H1 (cell line): ENCODE measurements around the gene ENTPD6. TPM values are rescaled to one million over a fixed set of nuclear protein-coding genes. Genes with fewer than 3 reads are reported as not detected.

Experiments
- CTCF ChIA-PET: fragments of 300-600 bp; sonication (Branson Sonifier 250); formaldehyde crosslinking; loops from one replicate; lab custom pipeline; 2021; ENCODE audit not compliant: partially characterized antibody; lab: Charles Lee
- POLR2A ChIA-PET: fragments of 300-600 bp; sonication (Branson Sonifier 250); formaldehyde crosslinking; loops from one replicate; lab custom pipeline; 2021; ENCODE audit warnings: inconsistent platforms; ENCODE audit not compliant: partially characterized antibody; lab: Charles Lee
- DNase-seq, 2 experiments: peaks; one replicate each; pipeline versions ENCODE4 v3.0.0 to v3.0.0-alpha.2; 2010 to 2022; ENCODE audit warnings: low spot score in 2 of 2, low read depth in 1 of 2, mixed read lengths in 1 of 2
- FAIRE-seq: peaks from 2 replicates; lab custom pipeline; 2011; peaks lifted over from hg19 to GRCh38; lab: Jason Lieb, UNC
- H2AFZ ChIP-seq: 2 replicates; pipeline ENCODE4 v1.8.1; 2012; ENCODE audit warnings: low read length, inconsistent platforms
- H2AK5ac ChIP-seq: 2 replicates; pipeline ENCODE4 v1.6.1; 2013; ENCODE audit warnings: low read depth, low read length
- H2BK120ac ChIP-seq: replicated peaks from 2 replicates; pipeline ENCODE3; 2013; ENCODE audit warnings: low read depth, low read length, inconsistent platforms
- H2BK12ac ChIP-seq: 2 replicates; pipeline ENCODE4 v1.6.1; 2013; ENCODE audit warnings: low read depth, low read length
- H2BK15ac ChIP-seq: 2 replicates; pipeline ENCODE4 v1.6.1; 2013; ENCODE audit warnings: low read length
- H2BK20ac ChIP-seq: 2 replicates; pipeline ENCODE4 v1.6.1; 2013; ENCODE audit warnings: low read length
- H2BK5ac ChIP-seq: 2 replicates; pipeline ENCODE4 v1.6.1; 2013; ENCODE audit warnings: low read depth, low read length
- H3K14ac ChIP-seq: 2 replicates; pipeline ENCODE4 v1.6.1; 2013; ENCODE audit warnings: inconsistent platforms; ENCODE audit not compliant: insufficient read length
- H3K18ac ChIP-seq: 2 replicates; pipeline ENCODE4 v1.6.1; 2013; ENCODE audit warnings: low read length; ENCODE audit errors: extremely low read depth
- H3K23ac ChIP-seq: 2 replicates; pipeline ENCODE4 v1.6.1; 2013; ENCODE audit warnings: inconsistent platforms; ENCODE audit not compliant: insufficient read length
- H3K23me2 ChIP-seq: 2 replicates; pipeline ENCODE4 v1.6.1; 2013; ENCODE audit warnings: low read depth, low read length
- H3K27ac ChIP-seq: 2 replicates; pipeline ENCODE4 v1.6.1; 2011; ENCODE audit warnings: low read depth, low read length, inconsistent platforms
- H3K27me3 ChIP-seq, 4 experiments: replicated peaks in 1 of 4; 1 replicate in 1 of 4; 2 replicates in 3 of 4; pipeline versions ENCODE4 v1.6.1 to v1.8.1; 2011 to 2013; ENCODE audit warnings: low read length in 3 of 4, mild to moderate bottlenecking in 3 of 4, inconsistent platforms in 2 of 4, mixed read lengths in 2 of 4, moderate library complexity in 1 of 4; ENCODE audit not compliant: control insufficient read depth in 3 of 4, insufficient read depth in 3 of 4; ENCODE audit errors: extremely low read depth in 1 of 4
- H3K36me3 ChIP-seq, 4 experiments: 2 replicates each; pipeline versions ENCODE4 v1.6.1 to v1.8.1; 2011 to 2013; ENCODE audit warnings: mild to moderate bottlenecking in 4 of 4, low read length in 3 of 4, moderate library complexity in 2 of 4, control low read depth in 1 of 4, inconsistent platforms in 1 of 4; ENCODE audit not compliant: insufficient read depth in 4 of 4, control insufficient read depth in 2 of 4
- H3K4ac ChIP-seq: replicated peaks from 2 replicates; pipeline ENCODE3; 2013; ENCODE audit warnings: low read length, low read depth, mixed read lengths, inconsistent platforms; ENCODE audit not compliant: insufficient read length
- H3K4me1 ChIP-seq, 4 experiments: replicated peaks in 1 of 4; 1 replicate in 1 of 4; 2 replicates in 3 of 4; pipeline versions ENCODE4 v1.6.1 to v1.8.1; 2011 to 2013; ENCODE audit warnings: low read length in 3 of 4, inconsistent platforms in 2 of 4, mixed read lengths in 1 of 4; ENCODE audit not compliant: insufficient read depth in 4 of 4, control insufficient read depth in 3 of 4
- H3K4me2 ChIP-seq, 2 experiments: 2 replicates each; pipeline versions ENCODE4 v1.6.1 to v1.8.1; 2011 to 2013; ENCODE audit warnings: low read depth in 2 of 2, low read length in 2 of 2, control low read depth in 1 of 2, inconsistent platforms in 1 of 2, mild to moderate bottlenecking in 1 of 2; ENCODE audit not compliant: insufficient read depth in 1 of 2
- H3K4me3 ChIP-seq, 4 experiments: fragments of 200-600, 300-600 bp in 1 of 4; sonication (generic), shearing (Covaris generic), sonication (Bioruptor Twin) in 1 of 4; 2 replicates each; pipeline versions ENCODE4 v1.5.1 to v1.8.1; 2011 to 2016; ENCODE audit warnings: low read length in 4 of 4, low read depth in 3 of 4, control low read depth in 2 of 4, inconsistent platforms in 2 of 4, mild to moderate bottlenecking in 2 of 4, mixed read lengths in 1 of 4, moderate library complexity in 1 of 4; ENCODE audit not compliant: insufficient read depth in 2 of 4; ENCODE audit errors: extremely low read depth in 1 of 4
- H3K56ac ChIP-seq: replicated peaks from 2 replicates; pipeline ENCODE3; 2013; ENCODE audit warnings: low read depth, mild to moderate bottlenecking, mixed read lengths, low read length, inconsistent platforms; ENCODE audit not compliant: insufficient read length
- H3K79me1 ChIP-seq: 2 replicates; pipeline ENCODE4 v1.6.1; 2013; ENCODE audit warnings: low read depth, low read length, control low read depth
- H3K79me2 ChIP-seq, 2 experiments: 2 replicates each; pipeline versions ENCODE4 v1.6.1 to v1.8.1; 2012 to 2013; ENCODE audit warnings: low read length in 2 of 2, mild to moderate bottlenecking in 2 of 2, inconsistent platforms in 1 of 2; ENCODE audit not compliant: insufficient read depth in 2 of 2, control insufficient read depth in 1 of 2
- H3K9ac ChIP-seq, 4 experiments: replicated peaks in 1 of 4; 1 replicate in 1 of 4; 2 replicates in 3 of 4; pipeline versions ENCODE4 v1.6.1 to v1.8.1; 2011 to 2013; ENCODE audit warnings: low read depth in 3 of 4, low read length in 3 of 4, control low read depth in 2 of 4, mild to moderate bottlenecking in 2 of 4, moderate library complexity in 2 of 4, inconsistent platforms in 1 of 4; ENCODE audit errors: extremely low read depth in 1 of 4
- H3K9me3 ChIP-seq, 2 experiments: 2 replicates each; pipeline versions ENCODE4 v1.6.1 to v1.8.1; 2012 to 2013; ENCODE audit warnings: mild to moderate bottlenecking in 2 of 2, moderate library complexity in 2 of 2, control low read depth in 1 of 2, inconsistent platforms in 1 of 2, low read depth in 1 of 2, low read length in 1 of 2, mixed read lengths in 1 of 2; ENCODE audit not compliant: insufficient read depth in 2 of 2
- H4K20me1 ChIP-seq, 2 experiments: replicated peaks in 1 of 2; 2 replicates each; pipeline versions ENCODE3 to v1.8.1; 2011 to 2013; ENCODE audit warnings: inconsistent platforms in 2 of 2, low read length in 2 of 2, mild to moderate bottlenecking in 1 of 2; ENCODE audit not compliant: insufficient read depth in 2 of 2, control insufficient read depth in 1 of 2
- H4K5ac ChIP-seq: 2 replicates; pipeline ENCODE4 v1.6.1; 2013; ENCODE audit warnings: low read length, low read depth, mixed read lengths, inconsistent platforms; ENCODE audit not compliant: insufficient read length
- H4K8ac ChIP-seq: 2 replicates; pipeline ENCODE4 v1.8.0; 2013; ENCODE audit warnings: mild to moderate bottlenecking, moderate library complexity, low read length, inconsistent platforms; ENCODE audit not compliant: insufficient read depth; ENCODE audit errors: extremely low read depth
- H4K91ac ChIP-seq: replicated peaks from 2 replicates; pipeline ENCODE3; 2013; ENCODE audit warnings: low read length, mixed read lengths, inconsistent platforms; ENCODE audit not compliant: insufficient read length
- ASH2L ChIP-seq: fragments of 200-600, 300-600 bp; sonication (generic); IDR thresholded peaks from one replicate; pipeline ENCODE4 v1.7.1; 2017; ENCODE audit warnings: low read length
- ATF3 ChIP-seq: IDR thresholded peaks from 2 replicates; pipeline ENCODE4 v1.6.1; 2011; ENCODE audit warnings: low read depth, mild to moderate bottlenecking, low read length; ENCODE audit not compliant: insufficient read depth
- EGR1 ChIP-seq: IDR thresholded peaks from 2 replicates; pipeline ENCODE4 v1.6.1; 2011; ENCODE audit warnings: low read depth, low read length, borderline replicate concordance
- EP300 ChIP-seq, 2 experiments: IDR thresholded peaks; 1 replicate in 1 of 2; 2 replicates in 1 of 2; pipeline ENCODE4 v1.6.1; 2011 to 2012; ENCODE audit warnings: low read depth in 2 of 2, low read length in 2 of 2, mild to moderate bottlenecking in 2 of 2, borderline replicate concordance in 1 of 2, inconsistent platforms in 1 of 2, moderate library complexity in 1 of 2
- EZH2 ChIP-seq: fragments of 200-600 bp; sonication (generic); IDR thresholded peaks from 2 replicates; pipeline ENCODE4 v1.7.1; 2012; ENCODE audit warnings: low read depth, mild to moderate bottlenecking, moderate library complexity, low read length, inconsistent platforms; ENCODE audit not compliant: severe bottlenecking
- KDM4A ChIP-seq: IDR thresholded peaks from one replicate; pipeline ENCODE4 v1.7.1; 2012; ENCODE audit warnings: low read depth, mild to moderate bottlenecking, moderate library complexity, low read length, inconsistent platforms; ENCODE audit not compliant: severe bottlenecking
- NRF1 ChIP-seq: IDR thresholded peaks from 2 replicates; pipeline ENCODE4 v1.6.1; 2011; ENCODE audit warnings: mild to moderate bottlenecking, low read depth, low read length, improper control_type of control experiment
- RBBP5 ChIP-seq: IDR thresholded peaks from 2 replicates; pipeline ENCODE4 v1.7.1; 2012; ENCODE audit warnings: low read depth, mild to moderate bottlenecking, inconsistent platforms, low read length, moderate library complexity, borderline replicate concordance
- RNF2 ChIP-seq: fragments of 200-900, 300-1000 bp; sonication (generic); IDR thresholded peaks from 2 replicates; pipeline ENCODE4 v1.7.1; 2016; ENCODE audit warnings: borderline replicate concordance, low read depth, mild to moderate bottlenecking, antibody characterized with exemption, low read length; ENCODE audit not compliant: poor library complexity, severe bottlenecking; ENCODE audit errors: missing control alignments
- SIN3A ChIP-seq, 2 experiments: IDR thresholded peaks in 1 of 2; conservative IDR thresholded peaks in 1 of 2; 2 replicates each; pipeline ENCODE4 v1.6.1; 2011 to 2012; ENCODE audit warnings: low read length in 2 of 2, improper control_type of control experiment in 1 of 2, low read depth in 1 of 2, mild to moderate bottlenecking in 1 of 2
- SIRT6 ChIP-seq: IDR thresholded peaks from one replicate; pipeline ENCODE4 v1.7.1; 2012; ENCODE audit warnings: low read length, inconsistent platforms
- SIX5 ChIP-seq: IDR thresholded peaks from 2 replicates; pipeline ENCODE4 v1.6.1; 2011; ENCODE audit warnings: mild to moderate bottlenecking, low read depth, low read length
- ZNF274 ChIP-seq: IDR thresholded peaks from 2 replicates; pipeline ENCODE4 v1.7.0; 2012; ENCODE audit warnings: low read length, borderline replicate concordance; ENCODE audit errors: extremely low read depth
- WGBS, 2 experiments: shearing (Covaris generic) in 1 of 2; methylation state at CpG; one replicate each; pipeline versions ENCODE4 v1.1.6 to v1.1.7; 2013 to 2015; ENCODE audit warnings: low lambda C conversion rate in 2 of 2, mixed read lengths in 2 of 2, inconsistent platforms in 1 of 2, low coverage in 1 of 2, missing lambda C conversion rate in 1 of 2; ENCODE audit not compliant: insufficient replicate concordance in 2 of 2, insufficient coverage in 1 of 2, insufficient read length in 1 of 2; ENCODE audit errors: extremely low coverage in 1 of 2, missing lambda C conversion rate in 1 of 2; 5-methylcytosine and 5-hydroxymethylcytosine counted together
- polyA plus RNA-seq, 7 experiments: library from polyadenylated mRNA; depleted of rRNA in 3 of 7; stranded (reverse) in 5 of 7; unstranded in 2 of 7; fragments of >200 nt in 5 of 7; fragments of 200-250 nt in 2 of 7; gene quantifications; 1 replicate in 5 of 7; 2 replicates in 1 of 7; 4 replicates in 1 of 7; pipeline versions ENCODE4 v1.2.1 to v1.2.3, GENCODE V29; 2011 to 2013; ENCODE audit warnings: missing spikeins in 2 of 7, mixed read lengths in 2 of 7
- total RNA-seq: library from RNA; stranded (reverse); fragmentation: NEBNext Ultra II Directional; extraction: Animal tissue kit (Norgen Biotek cat#: 25700); gene quantifications from 2 replicates; pipeline ENCODE4 v1.2.1, GENCODE V29; 2021

ENTPD6 gene
- total and polyA plus RNA-seq, 2 of the 8 experiments (the other 6 are each of a cell fraction or from before 2014, with no cell fraction given) = 47.8 to 57.3 TPM

- H3K9me3 ChIP-seq = peaks cover 8 to 18% of the 10 kb centered on the region in 2 experiments; a peak in 3 of 4 replicates
- FAIRE-seq (no peak), DNase-seq (no peak)
- no peaks in the 10 kb centered on the region for H3K4me1 ChIP-seq
- 79% methylated on average over 3 of the region's 3 CpGs; no CpG with 5 or more reads in 1 of the 2 experiments for WGBS, 2 experiments
- no peak overlapping the region for H3K23ac ChIP-seq
- no peak overlapping the region for H2AFZ ChIP-seq
- ChIA-PET CTCF (interaction anchor here (0.8 to 2.1 kb wide), 7 partner anchors 9 to 191 kb away, joined by 3 to 8 read pairs (median 5); no protein-coding TSS in a partner anchor), POLR2A (interaction anchor here (1.0 kb wide), 1 partner anchor 12 kb away, joined by 3 read pairs; no protein-coding TSS in a partner anchor)
- H2BK120ac ChIP-seq = no peak overlapping the region
- H4K5ac ChIP-seq = no peak overlapping the region
- H3K27me3 ChIP-seq = no peaks in the 10 kb centered on the region; a peak in 2 of 7 replicates
- H2BK12ac ChIP-seq = no peak overlapping the region
- H4K20me1 ChIP-seq = no peaks in the 10 kb centered on the region
- H2BK15ac ChIP-seq = no peak overlapping the region
- no peak overlapping the region for H2BK5ac ChIP-seq
- H3K56ac ChIP-seq = no peak overlapping the region
- no peak overlapping the region for H4K8ac ChIP-seq
- no peak overlapping the region for H3K9ac ChIP-seq
- no peaks in the 10 kb centered on the region for H3K79me2 ChIP-seq
- no peaks in the 10 kb centered on the region for H3K23me2 ChIP-seq
- no peak overlapping the region for H3K4me3 ChIP-seq
- no peak overlapping the region for H3K4me2 ChIP-seq
- no peak overlapping the region for H3K14ac ChIP-seq
- no peak overlapping the region for H3K27ac ChIP-seq
- no peaks in the 10 kb centered on the region for H3K79me1 ChIP-seq
- no peak overlapping the region for H4K91ac ChIP-seq
- H3K4ac ChIP-seq = no peak overlapping the region
- no peaks in the 10 kb centered on the region; a peak in 1 of 8 replicates for H3K36me3 ChIP-seq
- H3K18ac ChIP-seq = no peak overlapping the region
- no peak overlapping the region for H2BK20ac ChIP-seq
- no peak overlapping the region for H2AK5ac ChIP-seq
- TF ChIP-seq RBBP5 (no peak), NRF1 (no peak), ASH2L (no peak), EP300 (IDR thresholded peaks at IDR 0.05; ENCODE audit: borderline replicate concordance in 1 of 2, low read depth in 2 of 2, low read length in 2 of 2) (no peak), EGR1 (no peak), EZH2 (no peak), SIX5 (no peak), ZNF274 (no peak), KDM4A (no peak), SIN3A (conservative IDR thresholded peaks at IDR 0.05 in 1 of 2, IDR thresholded peaks at IDR 0.05 in 1 of 2; ENCODE audit: low read depth in 1 of 2, low read length in 2 of 2) (no peak), ATF3 (no peak), SIRT6 (no peak), RNF2 (no peak)
Observed at GRCh38 chr20:25187220-25187619, 8.3 kb upstream of the ENTPD6 start.
